HCT116 (cell line): ENCODE measurements around the gene GRAMD4.

Experiments
- EZH2 ChIP-seq: fragments of 200-600 bp; sonication (generic); IDR thresholded peaks from 2 replicates; pipeline ENCODE4 v1.6.1; 2017; ENCODE audit warnings: antibody characterized with exemption, mixed run types
- SRF ChIP-seq: IDR thresholded peaks from 2 replicates; pipeline ENCODE4 v1.6.1; 2012; ENCODE audit warnings: low read depth
- TF ChIP-seq, protein P1 (sequence below): IDR thresholded peaks from 2 replicates; pipeline ENCODE4 v1.6.1; 2012; ENCODE audit warnings: low read depth
- TF ChIP-seq, protein P2 (sequence below), 3 experiments: fragments of 200-600 bp in 1 of 3; sonication (generic) in 1 of 3; IDR thresholded peaks in 2 of 3; conservative IDR thresholded peaks in 1 of 3; 2 replicates each; pipeline ENCODE4 v1.5.1; 2012 to 2017; ENCODE audit warnings: low read depth in 2 of 3, low read length in 2 of 3, antibody characterized with exemption in 1 of 3, borderline replicate concordance in 1 of 3, control low read depth in 1 of 3, mild to moderate bottlenecking in 1 of 3, mixed read lengths in 1 of 3, mixed run types in 1 of 3, moderate library complexity in 1 of 3; ENCODE audit not compliant: insufficient read depth in 1 of 3

- no peak for TF ChIP-seq EZH2
- TF ChIP-seq SRF = no peak
- TF ChIP-seq, protein P1, sequence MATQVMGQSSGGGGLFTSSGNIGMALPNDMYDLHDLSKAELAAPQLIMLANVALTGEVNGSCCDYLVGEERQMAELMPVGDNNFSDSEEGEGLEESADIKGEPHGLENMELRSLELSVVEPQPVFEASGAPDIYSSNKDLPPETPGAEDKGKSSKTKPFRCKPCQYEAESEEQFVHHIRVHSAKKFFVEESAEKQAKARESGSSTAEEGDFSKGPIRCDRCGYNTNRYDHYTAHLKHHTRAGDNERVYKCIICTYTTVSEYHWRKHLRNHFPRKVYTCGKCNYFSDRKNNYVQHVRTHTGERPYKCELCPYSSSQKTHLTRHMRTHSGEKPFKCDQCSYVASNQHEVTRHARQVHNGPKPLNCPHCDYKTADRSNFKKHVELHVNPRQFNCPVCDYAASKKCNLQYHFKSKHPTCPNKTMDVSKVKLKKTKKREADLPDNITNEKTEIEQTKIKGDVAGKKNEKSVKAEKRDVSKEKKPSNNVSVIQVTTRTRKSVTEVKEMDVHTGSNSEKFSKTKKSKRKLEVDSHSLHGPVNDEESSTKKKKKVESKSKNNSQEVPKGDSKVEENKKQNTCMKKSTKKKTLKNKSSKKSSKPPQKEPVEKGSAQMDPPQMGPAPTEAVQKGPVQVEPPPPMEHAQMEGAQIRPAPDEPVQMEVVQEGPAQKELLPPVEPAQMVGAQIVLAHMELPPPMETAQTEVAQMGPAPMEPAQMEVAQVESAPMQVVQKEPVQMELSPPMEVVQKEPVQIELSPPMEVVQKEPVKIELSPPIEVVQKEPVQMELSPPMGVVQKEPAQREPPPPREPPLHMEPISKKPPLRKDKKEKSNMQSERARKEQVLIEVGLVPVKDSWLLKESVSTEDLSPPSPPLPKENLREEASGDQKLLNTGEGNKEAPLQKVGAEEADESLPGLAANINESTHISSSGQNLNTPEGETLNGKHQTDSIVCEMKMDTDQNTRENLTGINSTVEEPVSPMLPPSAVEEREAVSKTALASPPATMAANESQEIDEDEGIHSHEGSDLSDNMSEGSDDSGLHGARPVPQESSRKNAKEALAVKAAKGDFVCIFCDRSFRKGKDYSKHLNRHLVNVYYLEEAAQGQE = no peak
- TF ChIP-seq, protein P2, sequence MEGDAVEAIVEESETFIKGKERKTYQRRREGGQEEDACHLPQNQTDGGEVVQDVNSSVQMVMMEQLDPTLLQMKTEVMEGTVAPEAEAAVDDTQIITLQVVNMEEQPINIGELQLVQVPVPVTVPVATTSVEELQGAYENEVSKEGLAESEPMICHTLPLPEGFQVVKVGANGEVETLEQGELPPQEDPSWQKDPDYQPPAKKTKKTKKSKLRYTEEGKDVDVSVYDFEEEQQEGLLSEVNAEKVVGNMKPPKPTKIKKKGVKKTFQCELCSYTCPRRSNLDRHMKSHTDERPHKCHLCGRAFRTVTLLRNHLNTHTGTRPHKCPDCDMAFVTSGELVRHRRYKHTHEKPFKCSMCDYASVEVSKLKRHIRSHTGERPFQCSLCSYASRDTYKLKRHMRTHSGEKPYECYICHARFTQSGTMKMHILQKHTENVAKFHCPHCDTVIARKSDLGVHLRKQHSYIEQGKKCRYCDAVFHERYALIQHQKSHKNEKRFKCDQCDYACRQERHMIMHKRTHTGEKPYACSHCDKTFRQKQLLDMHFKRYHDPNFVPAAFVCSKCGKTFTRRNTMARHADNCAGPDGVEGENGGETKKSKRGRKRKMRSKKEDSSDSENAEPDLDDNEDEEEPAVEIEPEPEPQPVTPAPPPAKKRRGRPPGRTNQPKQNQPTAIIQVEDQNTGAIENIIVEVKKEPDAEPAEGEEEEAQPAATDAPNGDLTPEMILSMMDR (IDR thresholded peaks at IDR 0.05 in 2 of 3, conservative IDR thresholded peaks at IDR 0.05 in 1 of 3; ENCODE audit: borderline replicate concordance in 1 of 3, insufficient read depth in 1 of 3, low read depth in 2 of 3, low read length in 2 of 3) = no peak
Measured at GRCh38 chr22:46679706-46680269, 59.6 kb downstream of the GRAMD4 start.
